ENCODE measurements around the gene WARS2. TPM values are rescaled to one million over a fixed set of nuclear protein-coding genes. Genes with fewer than 3 reads are reported as not detected.
A peak's percentile ranks its signal among the peaks of the same experiment; 100 is the strongest.

The WARS2 gene
- total RNA-seq, 4 donors from 2014 or later: 4.6 to 18.6 (median 10.3) TPM

- in situ Hi-C loops (cut with MboI; ENCODE audit: low pct_ligation_motif_present in 1 of 4, low pct_unique_long_range_greater_than_20kb in 1 of 4, low sequenced_read_pairs in 3 of 4): no loop called here
- TF ChIP-seq CTCF (IDR thresholded peaks at IDR 0.05): no peak
- TF ChIP-seq POLR2AphosphoS5 (IDR thresholded peaks at IDR 0.05): no peak
- TF ChIP-seq POLR2A (IDR thresholded peaks at IDR 0.05): no peak
- TF ChIP-seq EP300 (IDR thresholded peaks at IDR 0.05; ENCODE audit: low read depth): no peak
- Histone ChIP-seq H3K27me3 (no peaks in the 10 kb centered on the region), H3K9me3 (no peaks in the 10 kb centered on the region), H3K4me3 (no peak overlapping the region), H3K27ac (peak overlapping the region in 2 of 4 donors; percentile 2 to 14), H3K36me3 (no peaks in the 10 kb centered on the region), H3K4me1 (peaks cover 0 to 5% (median 0%) of the 10 kb centered on the region in 4 donors)
- 84 to 91% methylated on average over 4 to 7 of the region's 7 CpGs for WGBS, 2 donors (ENCODE audit: low coverage in 1 of 2)
- intact Hi-C loops (cut with DNase I; ENCODE audit: low total_unique reads): no loop called here
- DNase-seq: no peak
Measured at GRCh38 chr1:119102051-119102450, 38.4 kb downstream of the WARS2 start.

- in situ Hi-C loops (cut with MboI; ENCODE audit: low pct_ligation_motif_present in 1 of 4, low pct_unique_long_range_greater_than_20kb in 1 of 4, low sequenced_read_pairs in 3 of 4) (no loop called here), intact Hi-C loops (cut with DNase I; ENCODE audit: low total_unique reads) (no loop called here)
- 80 to 82% methylated on average over 1 of the region's 1 CpG for WGBS, 2 donors (ENCODE audit: low coverage in 1 of 2)
- no peaks in the 10 kb centered on the region for H3K36me3 ChIP-seq
- peaks cover 0 to 5% (median 0%) of the 10 kb centered on the region in 4 donors for H3K4me1 ChIP-seq
- no peaks in the 10 kb centered on the region for H3K27me3 ChIP-seq
- no peak for DNase-seq
- peak overlapping the region in 1 of 4 donors; percentile 44 for H3K27ac ChIP-seq
- TF ChIP-seq CTCF (IDR thresholded peaks at IDR 0.05) (no peak), POLR2AphosphoS5 (IDR thresholded peaks at IDR 0.05) (peak in 1 of 3 donors; percentile 73), EP300 (IDR thresholded peaks at IDR 0.05; ENCODE audit: low read depth) (peak; percentile 64), POLR2A (IDR thresholded peaks at IDR 0.05) (no peak)
- no peaks in the 10 kb centered on the region for H3K9me3 ChIP-seq
- no peak overlapping the region for H3K4me3 ChIP-seq
Measured at GRCh38 chr1:119101563-119101962, 38.9 kb downstream of the WARS2 start.

DNA sequence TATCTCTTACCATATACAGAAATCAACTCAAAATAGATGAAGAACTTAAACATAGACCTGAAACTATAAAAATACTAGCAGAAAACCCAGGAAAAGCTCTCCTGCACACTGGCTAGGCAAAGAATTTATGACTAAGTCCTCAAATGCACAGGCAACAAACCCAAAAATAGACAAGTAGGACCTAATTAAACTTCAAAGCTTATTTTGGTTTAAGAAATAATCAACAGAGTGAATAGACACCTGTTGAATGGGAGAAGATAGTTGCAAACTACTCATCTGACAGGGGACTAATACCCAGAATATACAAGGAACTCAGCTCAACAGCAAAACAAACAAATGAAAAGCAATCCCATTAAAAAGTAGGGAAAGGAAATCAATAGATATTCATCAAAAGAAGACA, 40.7 kb downstream of the WARS2 start:
- TF ChIP-seq POLR2A (IDR thresholded peaks at IDR 0.05) (no peak), EP300 (IDR thresholded peaks at IDR 0.05; ENCODE audit: low read depth) (no peak), CTCF (IDR thresholded peaks at IDR 0.05) (no peak), POLR2AphosphoS5 (IDR thresholded peaks at IDR 0.05) (no peak)
- no peaks in the 10 kb centered on the region for H3K9me3 ChIP-seq
- no peak overlapping the region for H3K27ac ChIP-seq
- no peaks in the 10 kb centered on the region for H3K36me3 ChIP-seq
- H3K4me1 ChIP-seq: peaks cover 0 to 5% (median 0%) of the 10 kb centered on the region in 4 donors
- DNase-seq: no peak
- no peak overlapping the region for H3K4me3 ChIP-seq
- no peaks in the 10 kb centered on the region for H3K27me3 ChIP-seq
- intact Hi-C loops (cut with DNase I; ENCODE audit: low total_unique reads) (loop anchor here (10.0 kb wide), 1 partner anchor 45 kb away; the partner anchor contains the start of gene WARS2), in situ Hi-C loops (cut with MboI; ENCODE audit: low pct_ligation_motif_present in 1 of 4, low pct_unique_long_range_greater_than_20kb in 1 of 4, low sequenced_read_pairs in 3 of 4) (no loop called here)

GRCh38 chr1:119097380-119097779, 43.1 kb downstream of the WARS2 start:
- Histone ChIP-seq H3K36me3 (no peaks in the 10 kb centered on the region), H3K4me1 (peaks cover 0 to 2% (median 0%) of the 10 kb centered on the region in 4 donors), H3K27me3 (no peaks in the 10 kb centered on the region), H3K4me3 (no peak overlapping the region), H3K27ac (no peak overlapping the region), H3K9me3 (no peaks in the 10 kb centered on the region)
- in situ Hi-C loops (cut with MboI; ENCODE audit: low pct_ligation_motif_present in 1 of 4, low pct_unique_long_range_greater_than_20kb in 1 of 4, low sequenced_read_pairs in 3 of 4) (no loop called here), intact Hi-C loops (cut with DNase I; ENCODE audit: low total_unique reads) (loop anchor here (10.0 kb wide), 1 partner anchor 47 kb away; the partner anchor contains the start of gene WARS2)
- TF ChIP-seq POLR2A (IDR thresholded peaks at IDR 0.05): no peak
- no peak for DNase-seq
- 82 to 96% methylated on average over 3 of the region's 3 CpGs for WGBS, 2 donors (ENCODE audit: low coverage in 1 of 2)

DNA sequence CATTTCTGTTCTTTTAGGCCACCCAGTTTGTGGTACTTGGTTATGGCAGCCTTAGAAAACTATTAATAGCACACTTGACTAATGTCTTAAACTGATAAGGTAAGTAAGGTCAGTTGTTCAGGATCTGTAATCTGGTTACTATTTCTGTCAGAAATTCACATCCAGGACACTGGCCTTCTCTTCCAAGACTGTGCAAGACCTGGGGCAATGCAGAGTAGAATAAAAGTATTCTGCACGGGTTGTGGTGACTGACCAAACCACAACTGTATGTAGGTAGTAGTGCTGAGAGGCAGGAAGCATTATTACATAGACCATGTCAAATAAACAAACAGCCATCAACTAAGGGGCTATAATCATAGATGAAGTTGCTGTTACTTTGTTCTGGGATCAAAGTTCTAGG, 46.7 kb downstream of the WARS2 start:
- no peak overlapping the region for H3K4me3 ChIP-seq
- H3K9me3 ChIP-seq: peaks cover 0 to 2% of the 10 kb centered on the region in 2 donors
- H3K27me3 ChIP-seq: no peaks in the 10 kb centered on the region
- H3K36me3 ChIP-seq: no peaks in the 10 kb centered on the region
- intact Hi-C loops (cut with DNase I; ENCODE audit: low total_unique reads): loop anchor here (10.0 kb wide), 1 partner anchor 51 kb away; the partner anchor contains the start of gene WARS2
- no peak overlapping the region for H3K27ac ChIP-seq
- TF ChIP-seq CTCF (IDR thresholded peaks at IDR 0.05) (no peak), EP300 (IDR thresholded peaks at IDR 0.05; ENCODE audit: low read depth) (no peak), POLR2AphosphoS5 (IDR thresholded peaks at IDR 0.05) (no peak), POLR2A (IDR thresholded peaks at IDR 0.05) (no peak)
- no peak for DNase-seq
- 33 to 52% methylated on average over 1 of the region's 1 CpG for WGBS, 2 donors (ENCODE audit: low coverage in 1 of 2)
- no peaks in the 10 kb centered on the region for H3K4me1 ChIP-seq
- in situ Hi-C loops (cut with MboI; ENCODE audit: low pct_ligation_motif_present in 1 of 4, low pct_unique_long_range_greater_than_20kb in 1 of 4, low sequenced_read_pairs in 3 of 4): no loop called here
